ENCODE measurements around the gene BCL2L11. TPM values are rescaled to one million over a fixed set of nuclear protein-coding genes. Genes with fewer than 3 reads are reported as not detected.

Gene BCL2L11
- total RNA-seq, 1 donor from 2014 or later, result 221 TPM

- H3K9me3 Mint-ChIP-seq, result no peaks in the 10 kb centered on the region
- DNase-seq (no peak), ATAC-seq (ENCODE audit: low read depth) (no peak)
- TF ChIP-seq, protein P1, sequence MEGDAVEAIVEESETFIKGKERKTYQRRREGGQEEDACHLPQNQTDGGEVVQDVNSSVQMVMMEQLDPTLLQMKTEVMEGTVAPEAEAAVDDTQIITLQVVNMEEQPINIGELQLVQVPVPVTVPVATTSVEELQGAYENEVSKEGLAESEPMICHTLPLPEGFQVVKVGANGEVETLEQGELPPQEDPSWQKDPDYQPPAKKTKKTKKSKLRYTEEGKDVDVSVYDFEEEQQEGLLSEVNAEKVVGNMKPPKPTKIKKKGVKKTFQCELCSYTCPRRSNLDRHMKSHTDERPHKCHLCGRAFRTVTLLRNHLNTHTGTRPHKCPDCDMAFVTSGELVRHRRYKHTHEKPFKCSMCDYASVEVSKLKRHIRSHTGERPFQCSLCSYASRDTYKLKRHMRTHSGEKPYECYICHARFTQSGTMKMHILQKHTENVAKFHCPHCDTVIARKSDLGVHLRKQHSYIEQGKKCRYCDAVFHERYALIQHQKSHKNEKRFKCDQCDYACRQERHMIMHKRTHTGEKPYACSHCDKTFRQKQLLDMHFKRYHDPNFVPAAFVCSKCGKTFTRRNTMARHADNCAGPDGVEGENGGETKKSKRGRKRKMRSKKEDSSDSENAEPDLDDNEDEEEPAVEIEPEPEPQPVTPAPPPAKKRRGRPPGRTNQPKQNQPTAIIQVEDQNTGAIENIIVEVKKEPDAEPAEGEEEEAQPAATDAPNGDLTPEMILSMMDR (IDR thresholded peaks at IDR 0.05), result no peak
- ChIA-PET CTCF (no interaction called here), POLR2A (interaction anchor here (1.0 kb wide), 2 partner anchors 12 to 25 kb away, joined by 3 read pairs; no protein-coding TSS in a partner anchor)
- no peaks in the 10 kb centered on the region for H3K27me3 Mint-ChIP-seq
- no peak overlapping the region for H3K4me3 Mint-ChIP-seq
- peaks cover 3% of the 10 kb centered on the region for H3K4me1 Mint-ChIP-seq
- intact Hi-C loops (cut with micrococcal nuclease), result no loop called here
- no peak overlapping the region for H3K27ac Mint-ChIP-seq
- no peaks in the 10 kb centered on the region for H3K36me3 Mint-ChIP-seq (ENCODE audit: low read depth)
Observed at GRCh38 chr2:111182121-111182520, 61.4 kb downstream of the BCL2L11 start.

DNA sequence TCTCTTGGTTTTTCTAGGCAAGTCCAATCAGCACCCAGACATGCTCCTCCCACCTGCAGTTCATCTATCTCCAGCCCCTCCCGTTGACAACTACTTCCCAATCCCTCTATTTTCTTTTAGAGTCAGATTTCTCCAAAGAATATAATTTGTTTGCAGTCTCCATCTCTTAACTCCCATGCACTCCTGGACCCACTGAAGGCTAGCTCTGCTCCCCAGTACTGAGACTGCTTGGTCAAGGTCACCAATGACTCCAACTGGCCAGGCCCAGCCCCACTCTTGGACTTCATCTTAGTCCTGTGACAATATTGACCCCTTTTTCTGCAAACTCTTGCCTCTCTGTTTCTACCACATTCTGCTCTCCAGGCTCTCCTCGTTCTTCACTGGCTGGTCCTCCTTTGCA lies 62.0 kb downstream of the BCL2L11 start:
- intact Hi-C loops (cut with micrococcal nuclease), result no loop called here
- POLR2A ChIA-PET, result interaction anchor here (1.0 kb wide), 2 partner anchors 11 to 25 kb away, joined by 3 read pairs; no protein-coding TSS in a partner anchor
- no peak for DNase-seq
- Mint-ChIP-seq H3K9me3 (no peaks in the 10 kb centered on the region), H3K4me3 (no peak overlapping the region), H3K36me3 (ENCODE audit: low read depth) (no peaks in the 10 kb centered on the region), H3K4me1 (peaks cover 3% of the 10 kb centered on the region), H3K27ac (no peak overlapping the region), H3K27me3 (no peaks in the 10 kb centered on the region)
- TF ChIP-seq, protein P1 (IDR thresholded peaks at IDR 0.05), result no peak
- no peak for ATAC-seq (ENCODE audit: low read depth)
- CTCF ChIA-PET, result no interaction called here

GRCh38 chr2:111184725-111185310 lies 64.1 kb downstream of the BCL2L11 start:
- TF ChIP-seq, protein P1 (IDR thresholded peaks at IDR 0.05), result no peak
- H3K4me3 Mint-ChIP-seq, result no peak overlapping the region
- ChIA-PET CTCF (interaction anchor here (1.5 kb wide), 1 partner anchor 17 kb away, joined by 3 read pairs; no protein-coding TSS in a partner anchor), POLR2A (interaction anchor here (1.0 to 1.4 kb wide), 2 partner anchors 10 to 17 kb away, joined by 3 to 5 read pairs; no protein-coding TSS in a partner anchor)
- no peak overlapping the region for H3K27ac Mint-ChIP-seq
- intact Hi-C loops (cut with micrococcal nuclease), result no loop called here
- H3K36me3 Mint-ChIP-seq (ENCODE audit: low read depth), result no peaks in the 10 kb centered on the region
- peaks cover 3% of the 10 kb centered on the region for H3K4me1 Mint-ChIP-seq
- no peaks in the 10 kb centered on the region for H3K27me3 Mint-ChIP-seq
- ATAC-seq (ENCODE audit: low read depth), result no peak
- H3K9me3 Mint-ChIP-seq, result no peaks in the 10 kb centered on the region
- no peak for DNase-seq

DNA sequence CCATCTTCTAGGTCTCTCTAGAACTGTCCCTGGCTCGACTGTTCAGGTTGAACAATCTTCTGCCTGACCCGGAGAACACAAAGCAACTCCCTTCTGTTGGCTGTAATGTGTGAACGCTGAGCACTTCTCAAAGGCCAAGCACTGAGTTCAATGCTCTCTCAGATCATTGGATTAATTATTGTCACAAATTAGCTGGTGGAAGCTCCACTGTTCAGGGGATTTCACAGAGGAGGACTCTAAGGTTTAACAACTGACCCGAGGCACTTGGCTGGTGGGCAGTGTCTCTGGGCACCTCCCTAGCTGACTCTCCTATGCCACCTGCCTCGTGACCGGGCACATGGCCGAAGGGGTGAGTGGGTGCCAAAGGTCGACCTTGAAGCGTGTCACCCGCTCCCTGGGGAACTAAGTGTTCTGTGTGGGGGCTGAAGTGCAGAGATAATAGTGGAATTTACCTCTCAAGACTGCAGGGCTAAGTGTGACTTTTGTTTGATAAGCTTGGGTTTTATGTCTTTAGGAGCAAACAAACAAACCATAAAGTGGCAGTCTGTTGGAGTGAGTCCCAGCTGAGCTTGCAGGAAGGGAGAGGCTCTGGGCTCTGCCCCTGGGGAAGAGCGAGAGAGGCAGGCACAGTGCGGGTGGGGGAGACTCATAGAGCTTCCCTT lies 64.8 kb downstream of the BCL2L11 start:
- Mint-ChIP-seq H3K9me3 (no peaks in the 10 kb centered on the region), H3K27me3 (no peaks in the 10 kb centered on the region), H3K4me1 (peaks cover 3% of the 10 kb centered on the region), H3K36me3 (ENCODE audit: low read depth) (no peaks in the 10 kb centered on the region), H3K4me3 (no peak overlapping the region), H3K27ac (no peak overlapping the region)
- intact Hi-C loops (cut with micrococcal nuclease), result no loop called here
- no peak for ATAC-seq (ENCODE audit: low read depth)
- TF ChIP-seq, protein P1 (IDR thresholded peaks at IDR 0.05), result no peak
- POLR2A ChIA-PET, result interaction anchor here (1.0 to 1.7 kb wide), 4 partner anchors 9 to 34 kb away, joined by 3 to 5 read pairs (median 4); no protein-coding TSS in a partner anchor
- no peak for DNase-seq
- CTCF ChIA-PET, result interaction anchor here (1.0 to 1.5 kb wide), 2 partner anchors 16 to 18 kb away, joined by 3 read pairs; no protein-coding TSS in a partner anchor

- no peak overlapping the region for H3K4me3 Mint-ChIP-seq
- H3K4me1 Mint-ChIP-seq, result peaks cover 3% of the 10 kb centered on the region
- H3K36me3 Mint-ChIP-seq (ENCODE audit: low read depth), result no peaks in the 10 kb centered on the region
- H3K9me3 Mint-ChIP-seq, result no peaks in the 10 kb centered on the region
- DNase-seq, result no peak
- no peaks in the 10 kb centered on the region for H3K27me3 Mint-ChIP-seq
- ChIA-PET POLR2A (interaction anchor here (1.3 to 1.7 kb wide), 2 partner anchors 17 to 34 kb away, joined by 4 read pairs; no protein-coding TSS in a partner anchor), CTCF (interaction anchor here (1.0 kb wide), 1 partner anchor 18 kb away, joined by 3 read pairs; no protein-coding TSS in a partner anchor)
- H3K27ac Mint-ChIP-seq, result no peak overlapping the region
- no peak for ATAC-seq (ENCODE audit: low read depth)
- TF ChIP-seq, protein P1 (IDR thresholded peaks at IDR 0.05), result no peak
- intact Hi-C loops (cut with micrococcal nuclease), result no loop called here
Observed at GRCh38 chr2:111186121-111186715, 65.5 kb downstream of the BCL2L11 start.

Measured in activated B cell treated with CpG ODN at 0.5 μM for 24 hours (primary cell).